Type B pancreatic cell (in vitro differentiated cells): Measurements from ENCODE around the gene DHRS7B. TPM values are rescaled to one million over a fixed set of nuclear protein-coding genes. Genes with fewer than 3 reads are reported as not detected.

Experiments
- DNase-seq: peaks from one replicate; pipeline ENCODE4 v3.0.0; 2021; ENCODE audit warnings: mixed read lengths; ENCODE audit not compliant: unreplicated experiment; ENCODE audit errors: extremely low spot score
- H3K27ac Mint-ChIP-seq: 2 replicates; pipeline ENCODE4 v1.8.0; 2021; ENCODE audit warnings: mild to moderate bottlenecking, mixed read lengths
- H3K27me3 Mint-ChIP-seq: 2 replicates; pipeline ENCODE4 v1.8.0; 2021; ENCODE audit warnings: mixed read lengths
- H3K36me3 Mint-ChIP-seq: 2 replicates; pipeline ENCODE4 v1.8.0; 2021; ENCODE audit warnings: mixed read lengths
- H3K4me1 Mint-ChIP-seq: one replicate; pipeline ENCODE4 v1.8.0; 2021; ENCODE audit warnings: mixed read lengths; ENCODE audit not compliant: unreplicated experiment
- H3K4me3 Mint-ChIP-seq: 2 replicates; pipeline ENCODE4 v1.8.0; 2021; ENCODE audit warnings: mild to moderate bottlenecking, mixed read lengths
- H3K9me3 Mint-ChIP-seq: 2 replicates; pipeline ENCODE4 v1.8.0; 2021; ENCODE audit warnings: mixed read lengths
- CTCF ChIP-seq: fragments of 200-600 bp; sonication (generic); conservative IDR thresholded peaks from 2 replicates; pipeline ENCODE4 v1.5.0; 2021; ENCODE audit warnings: antibody characterized with exemption, mild to moderate bottlenecking
- total RNA-seq: library from RNA; stranded (reverse); gene quantifications from 2 replicates; pipeline ENCODE4 v1.2.1, GENCODE V29; 2021; ENCODE audit warnings: low replicate concordance

The DHRS7B gene
- total RNA-seq, 1 donor from 2014 or later: 17.5 TPM

- H3K27ac Mint-ChIP-seq: no peak overlapping the region
- no peak for TF ChIP-seq CTCF
- no peaks in the 10 kb centered on the region for H3K9me3 Mint-ChIP-seq
- H3K4me3 Mint-ChIP-seq: no peak overlapping the region
- no peaks in the 10 kb centered on the region for H3K27me3 Mint-ChIP-seq
- H3K4me1 Mint-ChIP-seq: no peaks in the 10 kb centered on the region
- H3K36me3 Mint-ChIP-seq: no peaks in the 10 kb centered on the region
- no peak for DNase-seq
Measured at GRCh38 chr17:21085707-21086106, 41.1 kb upstream of the DHRS7B start.

- Mint-ChIP-seq H3K4me3 (no peak overlapping the region), H3K4me1 (no peaks in the 10 kb centered on the region), H3K27me3 (no peaks in the 10 kb centered on the region), H3K27ac (no peak overlapping the region), H3K9me3 (no peaks in the 10 kb centered on the region), H3K36me3 (no peaks in the 10 kb centered on the region)
- no peak for TF ChIP-seq CTCF
- no peak for DNase-seq
Measured at GRCh38 chr17:21089145-21089544, 37.6 kb upstream of the DHRS7B start.

GRCh38 chr17:21089933-21090901, 36.5 kb upstream of the DHRS7B start:
- no peak overlapping the region for H3K4me3 Mint-ChIP-seq
- no peak for TF ChIP-seq CTCF
- H3K27ac Mint-ChIP-seq: no peak overlapping the region
- H3K27me3 Mint-ChIP-seq: no peaks in the 10 kb centered on the region
- H3K36me3 Mint-ChIP-seq: no peaks in the 10 kb centered on the region
- no peaks in the 10 kb centered on the region for H3K4me1 Mint-ChIP-seq
- H3K9me3 Mint-ChIP-seq: no peaks in the 10 kb centered on the region
- DNase-seq: no peak

GRCh38 chr17:21090902-21091618, 35.7 kb upstream of the DHRS7B start:
- no peaks in the 10 kb centered on the region for H3K27me3 Mint-ChIP-seq
- no peaks in the 10 kb centered on the region for H3K36me3 Mint-ChIP-seq
- DNase-seq: no peak
- no peak overlapping the region for H3K4me3 Mint-ChIP-seq
- no peaks in the 10 kb centered on the region for H3K9me3 Mint-ChIP-seq
- H3K4me1 Mint-ChIP-seq: no peaks in the 10 kb centered on the region
- no peak for TF ChIP-seq CTCF
- no peak overlapping the region for H3K27ac Mint-ChIP-seq

- H3K4me1 Mint-ChIP-seq: no peaks in the 10 kb centered on the region
- H3K27me3 Mint-ChIP-seq: no peaks in the 10 kb centered on the region
- no peak for DNase-seq
- H3K9me3 Mint-ChIP-seq: no peaks in the 10 kb centered on the region
- no peak for TF ChIP-seq CTCF
- no peak overlapping the region for H3K4me3 Mint-ChIP-seq
- H3K36me3 Mint-ChIP-seq: no peaks in the 10 kb centered on the region
- H3K27ac Mint-ChIP-seq: no peak overlapping the region
Measured at GRCh38 chr17:21094298-21094704, 32.5 kb upstream of the DHRS7B start.
